ENCODE measurements around the gene GAB3.

Gene GAB3, protein sequence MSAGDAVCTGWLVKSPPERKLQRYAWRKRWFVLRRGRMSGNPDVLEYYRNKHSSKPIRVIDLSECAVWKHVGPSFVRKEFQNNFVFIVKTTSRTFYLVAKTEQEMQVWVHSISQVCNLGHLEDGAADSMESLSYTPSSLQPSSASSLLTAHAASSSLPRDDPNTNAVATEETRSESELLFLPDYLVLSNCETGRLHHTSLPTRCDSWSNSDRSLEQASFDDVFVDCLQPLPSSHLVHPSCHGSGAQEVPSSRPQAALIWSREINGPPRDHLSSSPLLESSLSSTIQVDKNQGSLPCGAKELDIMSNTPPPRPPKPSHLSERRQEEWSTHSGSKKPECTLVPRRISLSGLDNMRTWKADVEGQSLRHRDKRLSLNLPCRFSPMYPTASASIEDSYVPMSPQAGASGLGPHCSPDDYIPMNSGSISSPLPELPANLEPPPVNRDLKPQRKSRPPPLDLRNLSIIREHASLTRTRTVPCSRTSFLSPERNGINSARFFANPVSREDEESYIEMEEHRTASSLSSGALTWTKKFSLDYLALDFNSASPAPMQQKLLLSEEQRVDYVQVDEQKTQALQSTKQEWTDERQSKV

DNA sequence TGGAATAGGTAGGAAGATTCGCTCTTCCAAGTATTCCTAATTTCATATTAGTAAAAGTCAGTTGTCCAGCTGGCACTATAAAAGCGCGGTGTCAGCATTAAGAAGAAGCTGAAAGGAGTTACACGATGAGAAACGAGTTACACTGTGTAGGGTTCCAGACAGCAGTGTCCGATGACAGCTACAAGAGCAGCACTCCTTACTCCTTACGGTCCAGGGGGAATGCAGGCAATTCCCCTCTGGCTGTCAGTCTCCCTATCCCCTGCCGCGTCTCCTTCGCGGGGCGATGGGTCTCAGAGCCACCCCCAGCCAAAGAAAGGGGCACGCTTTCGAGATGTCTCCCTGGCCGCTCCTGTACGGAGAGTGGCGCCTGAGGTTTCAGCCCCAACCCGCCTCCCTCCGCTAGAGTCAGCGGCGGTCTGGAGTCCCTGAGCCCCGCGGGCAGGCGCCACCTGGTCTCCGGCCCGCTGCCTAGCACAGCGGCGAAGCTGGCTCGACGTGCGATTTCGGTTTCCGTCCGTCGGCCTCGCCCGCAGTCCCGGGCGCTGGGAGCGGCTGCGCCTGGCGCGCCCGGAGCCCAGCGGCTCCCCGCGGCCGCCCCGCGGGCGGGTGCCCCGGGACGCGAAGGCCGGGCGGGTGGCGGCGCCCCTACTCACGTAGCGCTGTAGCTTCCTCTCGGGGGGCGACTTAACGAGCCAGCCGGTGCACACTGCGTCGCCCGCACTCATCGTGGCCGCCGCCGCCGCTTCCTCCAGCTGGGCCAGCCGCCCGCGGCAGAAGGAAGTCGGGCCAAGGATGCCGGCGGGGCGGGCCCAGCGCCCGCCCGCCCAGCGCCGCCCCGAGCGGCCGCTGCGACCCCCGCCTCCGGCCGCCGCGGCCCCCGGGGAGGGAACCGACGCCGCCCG, at the start of gene GAB3:
Gene GAB3 (minus strand): TSS at position 777 of the 902 bp plus-strand sequence. CDS start 52 bp downstream, at position 725.
- DNase-seq, result no peak

DNA sequence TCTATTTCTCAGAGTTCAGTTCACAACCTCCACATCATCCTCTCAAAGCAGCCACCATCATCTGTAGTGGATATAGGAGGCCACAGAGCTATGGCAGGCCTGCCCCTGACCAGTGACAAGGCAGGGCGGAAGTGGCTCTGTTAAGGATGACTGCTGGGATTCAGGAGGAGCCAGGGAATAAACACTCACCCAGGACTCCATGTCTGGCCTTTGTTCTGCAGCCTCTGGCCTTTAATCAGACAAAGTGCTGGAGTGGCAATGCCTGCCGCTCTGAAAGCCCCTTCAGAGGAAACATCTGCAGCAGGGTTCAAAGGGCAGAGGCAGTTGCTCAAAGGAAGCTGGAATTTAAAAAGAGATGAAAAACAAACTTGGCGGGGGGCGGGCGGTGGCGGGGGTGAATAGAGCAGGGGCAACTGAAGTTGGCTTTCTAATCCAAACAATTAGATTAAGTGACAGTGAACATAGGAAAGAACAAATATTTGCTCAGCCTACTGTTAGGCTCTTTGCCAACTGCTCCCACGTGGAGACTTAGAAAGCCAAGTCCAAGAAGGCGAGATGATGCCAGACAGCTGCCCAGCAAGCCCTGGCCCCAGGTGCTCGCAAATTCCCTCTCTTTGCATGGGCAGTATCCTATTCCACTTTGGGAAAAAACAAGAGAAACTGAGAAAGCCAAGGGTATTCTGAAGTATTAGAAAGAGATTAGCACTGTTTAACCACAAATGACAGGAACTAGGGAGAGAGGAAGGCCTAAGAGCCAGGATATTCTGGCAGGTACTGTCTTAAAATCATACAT, 48.9 kb upstream of the GAB3 start:
- peak in 1 of 2 experiments; percentile 33 for DNase-seq

DNA sequence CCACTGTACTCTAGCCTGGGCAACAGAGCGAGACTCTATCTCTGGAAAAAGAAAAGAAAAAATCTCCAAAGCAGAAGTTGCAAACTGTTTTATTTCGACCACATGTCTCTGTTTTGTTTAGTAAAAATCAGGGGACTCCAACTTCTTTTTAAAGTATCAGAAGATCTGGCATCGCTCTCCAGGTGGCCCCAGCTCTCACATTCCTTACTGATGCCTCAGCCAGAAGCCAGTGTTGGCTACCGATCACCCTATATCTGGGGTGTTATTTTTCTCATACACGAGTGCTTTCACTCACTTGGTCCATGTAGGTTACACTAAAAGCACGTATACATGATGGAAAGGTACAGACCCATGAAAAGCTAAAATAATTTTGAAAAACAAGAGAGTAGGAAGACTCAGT, 46.1 kb upstream of the GAB3 start:
- DNase-seq, result no peak

DNA sequence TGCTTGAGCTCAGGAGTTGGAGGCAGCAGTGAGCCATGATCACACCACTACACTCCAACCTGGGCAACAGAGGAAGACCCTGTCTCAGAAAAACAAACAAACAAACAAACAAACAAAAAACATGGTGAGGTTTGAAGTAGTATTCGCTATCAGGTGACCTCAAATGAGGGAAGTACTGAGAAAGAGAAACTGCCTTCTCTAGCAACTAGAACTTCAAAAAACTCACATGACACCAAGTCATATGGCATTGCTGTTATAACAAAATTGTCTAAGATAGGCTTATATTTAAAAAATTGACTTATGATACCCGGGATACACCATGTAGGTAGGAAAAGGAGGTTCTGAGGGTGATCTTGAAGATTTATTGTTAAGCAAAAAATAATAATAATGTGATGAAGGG, 44.1 kb upstream of the GAB3 start:
- DNase-seq, result no peak

DNA sequence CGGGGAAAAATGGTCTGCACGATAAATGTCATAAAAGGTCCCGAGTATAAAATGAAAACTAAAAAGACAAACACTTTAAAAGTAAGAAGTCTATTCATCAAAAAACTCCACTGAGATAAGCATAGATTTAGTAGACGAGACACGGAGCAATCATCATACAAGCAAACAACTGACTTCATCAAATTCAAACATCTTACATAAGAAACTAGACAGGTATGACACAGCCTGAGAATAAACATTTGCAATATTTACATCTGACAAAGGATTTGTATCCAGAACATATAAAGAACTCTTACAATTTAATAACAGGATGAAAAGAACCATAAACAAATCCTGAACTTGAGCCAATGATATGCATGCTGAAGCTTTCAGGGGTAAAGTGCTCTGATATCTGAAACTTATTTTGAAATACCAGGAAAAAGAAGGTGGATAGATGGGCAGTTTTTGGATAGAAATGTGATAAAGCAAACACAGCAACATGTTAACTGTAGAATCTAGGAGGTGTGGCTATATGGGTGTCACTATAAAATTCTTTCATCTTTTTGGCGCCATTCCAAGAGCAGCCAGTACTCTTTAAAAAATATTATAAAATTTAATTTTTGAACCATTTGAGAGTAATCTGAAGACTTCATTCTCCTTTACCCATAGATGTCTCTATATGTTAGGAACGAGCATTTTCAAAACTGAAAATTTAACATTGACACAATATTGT, 42.4 kb upstream of the GAB3 start:
- DNase-seq, result no peak

DNA sequence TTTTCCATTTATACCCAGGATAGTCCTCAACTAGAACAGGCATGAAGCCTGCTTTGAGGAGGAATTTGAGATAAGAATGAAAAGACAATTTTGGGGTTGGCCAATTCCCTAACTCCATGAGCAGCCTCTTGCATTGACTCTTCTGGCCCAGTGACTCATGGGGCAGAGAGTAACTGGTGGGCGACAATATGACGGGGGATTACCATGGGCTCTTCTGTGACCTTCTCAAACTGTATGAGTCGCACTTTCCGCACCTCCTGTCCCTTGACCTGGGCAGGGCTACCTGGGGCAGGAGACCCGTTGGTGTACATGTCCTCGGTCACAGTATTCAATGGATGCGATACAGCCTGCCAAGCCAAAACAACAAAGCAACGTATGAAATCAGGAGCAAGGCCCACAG, 41.1 kb upstream of the GAB3 start:
- no peak for DNase-seq

DNA sequence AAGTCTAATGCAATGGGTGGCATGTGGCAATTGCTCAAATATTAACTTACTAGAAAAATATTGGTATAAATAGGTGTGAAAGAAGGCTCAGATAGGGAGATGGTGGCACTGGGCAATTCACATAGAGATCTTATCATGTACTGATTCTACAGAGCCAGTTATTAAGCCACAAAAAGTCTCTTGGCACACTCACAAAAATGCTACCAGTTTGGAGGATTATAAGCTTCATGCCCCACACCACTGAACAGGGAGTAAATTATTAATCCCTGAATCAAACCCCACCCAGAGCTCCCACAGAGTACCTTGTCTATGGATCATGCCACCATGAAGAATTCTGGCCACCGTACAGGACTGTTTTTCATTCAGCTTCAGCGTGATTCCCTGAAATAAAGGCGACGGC, 40.6 kb upstream of the GAB3 start:
- DNase-seq, result no peak

DNA sequence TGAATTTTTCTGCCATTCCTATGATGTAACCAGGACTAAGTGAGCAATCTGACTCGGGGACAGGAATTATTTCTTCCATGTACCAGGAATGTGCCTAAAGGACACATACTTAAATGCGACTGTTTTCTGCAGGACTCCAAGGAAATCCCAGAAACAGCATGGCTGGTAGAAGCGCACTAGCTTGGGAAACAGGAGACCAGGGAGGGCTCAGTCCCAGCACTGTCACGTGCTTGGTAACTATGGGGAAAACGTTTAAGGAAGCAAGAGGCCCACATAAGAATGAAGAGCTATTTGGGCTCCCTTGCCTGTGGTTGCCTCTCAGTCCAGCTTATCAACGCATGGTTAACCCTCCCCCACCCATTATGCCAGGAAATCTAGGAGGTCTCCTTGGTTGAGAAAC, 34.8 kb upstream of the GAB3 start:
- no peak for DNase-seq

DNA sequence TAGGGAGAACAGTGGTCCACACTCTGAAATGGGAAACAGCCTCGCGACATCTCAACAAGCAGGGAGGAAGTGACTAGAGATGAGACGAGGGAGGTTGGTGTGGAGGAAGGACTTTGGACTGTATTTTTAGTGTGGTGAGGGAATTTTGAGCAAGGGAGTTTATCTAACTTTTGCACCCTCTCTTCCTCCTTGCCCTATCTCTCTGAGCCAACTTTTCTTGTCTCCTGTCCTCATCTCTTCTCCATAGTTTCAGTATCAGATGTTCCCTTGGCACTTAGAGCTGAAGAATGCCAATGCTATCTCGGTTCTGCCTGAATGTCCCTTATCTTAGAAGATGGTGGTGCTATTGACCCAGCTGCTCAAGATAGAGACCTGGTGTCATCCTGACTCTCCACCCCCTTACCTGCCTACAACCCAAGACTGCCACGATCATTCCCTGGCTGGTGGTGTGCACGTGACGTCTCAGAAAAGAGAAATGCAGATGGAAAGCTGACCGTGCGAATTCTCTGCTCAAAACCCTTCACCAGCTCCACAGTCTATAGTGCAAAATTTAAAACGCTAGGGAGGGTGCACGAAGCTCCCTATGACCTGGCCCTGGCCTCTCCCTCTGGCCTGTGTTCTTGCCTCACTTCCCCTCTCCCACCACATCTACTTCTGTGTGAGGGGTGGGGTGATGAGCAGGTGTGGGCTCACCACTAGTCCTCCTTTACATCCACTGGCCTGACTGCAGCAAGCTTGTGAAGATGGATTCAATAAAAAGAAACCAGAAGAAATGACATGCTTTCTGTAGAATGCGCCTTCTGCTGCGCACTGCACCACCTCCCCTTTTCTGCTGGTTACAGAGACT, 33.5 kb upstream of the GAB3 start:
- DNase-seq, result no peak

DNA sequence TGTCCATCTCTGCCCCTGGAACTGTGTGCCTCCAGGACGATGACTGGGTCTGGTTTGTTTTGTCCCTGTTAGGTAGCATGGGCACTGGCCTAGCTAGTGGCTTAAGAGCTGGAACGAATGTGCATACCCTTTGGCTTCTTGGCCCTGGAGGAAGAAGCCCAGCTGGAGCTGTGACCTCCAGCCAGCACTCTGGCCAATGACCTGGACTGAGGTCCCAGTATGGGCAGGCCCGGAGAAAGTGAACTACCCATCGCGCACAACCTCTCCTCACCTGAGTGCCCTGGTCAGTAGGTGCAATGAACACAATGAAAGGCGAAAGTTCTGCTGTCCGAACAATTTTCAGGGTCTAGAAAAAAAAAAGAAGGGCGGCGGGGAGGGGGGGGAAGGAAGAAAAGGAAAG, 30.1 kb upstream of the GAB3 start:
- no peak for DNase-seq

DNA sequence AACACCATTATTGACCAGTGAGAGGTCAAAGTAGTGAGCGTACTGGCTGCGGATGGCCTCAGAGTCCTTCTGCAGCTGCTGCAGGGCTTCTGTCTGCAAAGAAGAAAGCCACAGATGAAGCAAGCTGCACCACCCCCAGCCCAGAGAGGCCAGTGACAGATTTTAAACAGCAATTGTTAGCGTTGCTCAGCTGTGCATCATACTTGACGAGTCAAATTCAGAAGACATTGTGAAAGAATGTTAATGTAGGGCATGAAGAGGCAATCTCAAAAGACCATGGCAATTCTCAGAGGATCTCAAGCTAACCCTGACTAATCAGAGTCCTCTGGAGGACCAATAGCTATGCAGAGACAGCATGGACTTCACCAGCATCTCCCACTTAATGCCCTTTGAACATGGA, 28.4 kb upstream of the GAB3 start:
- no peak for DNase-seq

DNA sequence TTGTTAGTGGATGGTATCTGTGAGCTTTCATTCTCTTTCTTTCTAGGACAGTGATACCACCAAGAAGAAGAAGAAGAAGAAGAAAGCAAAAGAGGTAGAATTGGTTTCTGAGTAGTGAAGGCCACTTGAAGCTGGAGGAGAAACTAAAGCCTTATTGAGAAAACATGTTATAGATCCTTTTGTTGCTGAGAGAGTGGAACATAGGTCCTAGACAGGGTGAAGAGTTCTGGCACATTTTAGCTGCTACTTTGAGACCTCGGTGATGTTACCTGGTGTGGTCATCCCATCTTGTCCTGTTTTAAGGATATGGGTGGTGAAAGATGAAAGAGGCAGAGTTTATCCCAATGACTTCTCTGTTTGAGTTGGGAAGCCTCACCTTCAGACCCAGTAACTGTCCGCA, 25.9 kb upstream of the GAB3 start:
- no peak for DNase-seq

DNA sequence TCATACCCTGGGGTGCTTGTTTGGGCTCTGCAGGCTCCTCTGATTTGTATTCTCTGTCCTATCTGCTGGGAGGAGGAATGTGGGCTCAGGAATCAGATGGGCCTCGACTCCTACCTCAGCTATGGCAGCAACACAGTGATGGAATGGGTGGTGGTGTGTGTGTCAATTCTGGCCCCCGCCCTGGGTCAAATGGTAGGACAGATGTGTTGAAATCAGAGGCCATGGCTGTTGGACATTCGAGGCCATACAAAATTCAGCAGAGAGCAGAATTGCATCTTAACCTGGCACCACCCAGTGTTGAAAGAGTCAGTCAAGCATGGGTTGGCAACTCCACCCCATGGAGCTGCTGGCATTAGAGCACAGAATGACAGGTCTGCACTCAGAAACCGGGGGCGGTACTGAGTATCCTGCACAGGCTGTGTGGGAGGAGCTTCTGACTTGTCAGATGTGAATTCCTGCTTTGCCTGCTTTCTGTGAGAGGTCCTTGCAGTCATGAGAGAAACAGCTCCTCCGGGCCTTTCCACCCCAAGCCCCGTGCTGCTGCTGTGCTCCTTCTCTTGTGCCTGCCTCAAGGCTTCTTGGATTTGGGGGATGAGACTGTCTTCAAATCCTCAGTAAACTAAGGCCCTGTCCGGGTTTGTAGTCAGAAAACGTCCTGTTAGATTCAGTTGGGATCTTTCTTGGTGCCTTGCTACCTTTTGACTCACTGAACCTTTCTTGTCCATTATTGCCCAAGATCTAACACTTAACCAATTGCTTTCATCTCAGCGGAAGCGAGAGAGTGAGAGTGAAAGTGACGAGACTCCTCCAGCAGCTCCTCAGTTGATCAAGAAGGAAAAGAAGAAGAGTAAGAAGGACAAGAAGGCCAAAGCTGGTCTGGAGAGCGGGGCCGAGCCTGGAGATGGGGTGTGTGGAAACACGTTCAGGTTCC, 24.8 kb upstream of the GAB3 start:
- no peak for DNase-seq

DNA sequence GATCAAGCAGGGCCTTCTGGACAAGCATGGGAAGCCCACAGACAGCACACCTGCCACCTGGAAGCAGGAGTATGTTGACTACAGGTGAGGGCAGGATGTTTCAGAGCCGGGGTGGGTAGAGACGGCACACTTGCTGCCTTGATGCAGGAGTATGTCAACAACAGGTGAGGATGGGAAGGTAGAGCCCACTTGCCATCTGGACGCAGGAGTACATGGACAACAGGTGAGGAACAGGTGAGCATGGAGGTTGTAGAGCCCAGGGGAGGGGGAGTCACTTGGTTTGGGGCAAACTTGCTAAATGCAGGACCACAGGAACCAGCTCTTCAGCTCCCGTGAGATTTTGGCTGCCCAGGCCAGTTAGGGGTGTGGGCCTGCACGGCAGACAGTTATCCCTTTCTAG, 23.7 kb upstream of the GAB3 start:
- DNase-seq, result no peak

DNA sequence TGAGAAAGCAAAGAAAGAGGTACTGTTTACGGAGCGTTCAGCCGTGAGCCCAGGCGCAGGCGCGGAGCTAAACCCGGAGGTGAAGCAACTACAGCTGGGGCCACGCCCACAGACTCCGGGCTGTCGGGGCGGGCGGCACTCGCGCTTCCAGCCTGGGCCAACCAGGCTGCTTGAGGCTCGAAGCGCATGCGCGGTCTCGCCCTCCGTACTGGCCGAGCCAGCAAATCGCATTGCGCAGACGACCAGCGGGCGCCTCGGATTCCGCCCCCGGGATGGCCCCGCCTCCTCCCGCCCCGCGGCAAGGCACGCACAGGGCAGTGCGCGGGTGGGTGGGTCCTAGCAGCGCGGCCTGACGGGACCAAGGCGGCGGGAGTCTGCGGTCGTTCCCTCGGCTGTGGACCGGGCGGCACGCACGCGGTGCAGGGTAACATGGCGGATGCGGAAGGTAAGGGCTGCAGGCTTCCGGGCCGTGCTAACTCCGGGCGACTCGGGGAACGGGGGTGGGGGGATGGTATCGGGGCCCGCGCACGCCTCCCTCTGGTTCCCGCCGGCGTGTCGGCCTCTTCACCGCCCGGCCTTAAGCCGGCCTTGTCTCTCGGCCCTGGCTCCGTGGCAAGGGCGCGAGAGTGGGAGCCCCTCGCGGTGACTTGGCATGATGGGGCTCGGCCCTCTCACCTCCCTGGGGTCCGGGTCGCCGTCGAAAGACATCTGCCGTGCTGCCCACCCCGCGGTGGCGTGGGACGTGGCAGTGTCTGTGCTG, 11.8 kb upstream of the GAB3 start, which contains the start of gene DKC1:
Gene DKC1 (plus strand): TSS at position 328 of the 760 bp plus-strand sequence. CDS start 102 bp downstream, at position 430.
- DNase-seq, result peak; percentile 88 to 97

DNA sequence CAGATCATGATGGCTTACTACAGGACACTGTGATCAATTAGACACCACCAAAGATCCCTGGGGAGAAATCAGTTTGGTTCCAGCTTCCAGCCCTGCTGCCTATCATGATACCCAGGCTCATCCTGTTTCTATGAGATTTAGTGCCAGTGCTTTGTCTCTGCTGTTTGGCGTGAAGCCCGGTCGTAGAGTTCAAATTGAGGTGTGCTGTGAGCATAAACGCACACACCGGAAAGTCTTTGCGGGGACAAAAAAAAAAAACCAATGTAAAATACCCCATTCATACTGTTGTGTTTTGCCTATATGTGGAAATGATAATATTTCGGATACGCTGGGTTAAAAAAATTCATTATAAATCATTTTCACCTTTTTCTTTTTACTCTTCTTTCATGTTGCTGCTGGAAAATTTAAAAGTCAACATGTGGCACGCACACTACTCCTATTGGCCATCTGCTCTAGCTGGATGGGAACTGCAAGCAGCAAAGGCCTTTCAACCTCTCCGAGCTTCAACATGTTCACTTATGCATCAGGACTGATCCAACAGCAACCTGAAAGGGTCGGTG, 11.2 kb upstream of the GAB3 start:
- no peak for DNase-seq

DNA sequence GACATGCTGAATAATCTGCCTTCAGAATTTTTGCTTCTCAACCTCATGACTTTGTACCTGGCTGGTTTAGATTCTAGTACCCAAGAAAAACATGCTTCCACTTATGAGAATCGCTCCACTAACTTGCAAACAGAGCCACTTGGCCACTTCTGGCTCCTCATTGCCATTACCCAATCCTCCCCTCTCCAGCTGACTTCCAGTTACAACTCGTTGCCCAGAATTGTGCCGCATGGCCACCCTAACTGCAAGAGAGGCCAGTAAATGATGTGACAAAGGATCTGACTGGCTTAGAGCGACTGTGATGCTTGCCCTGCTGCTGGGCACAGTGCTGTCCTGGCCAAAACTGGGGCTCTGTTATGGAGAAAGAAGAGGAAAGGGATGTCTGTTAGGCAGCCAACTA, 7.8 kb upstream of the GAB3 start:
- DNase-seq, result no peak

DNA sequence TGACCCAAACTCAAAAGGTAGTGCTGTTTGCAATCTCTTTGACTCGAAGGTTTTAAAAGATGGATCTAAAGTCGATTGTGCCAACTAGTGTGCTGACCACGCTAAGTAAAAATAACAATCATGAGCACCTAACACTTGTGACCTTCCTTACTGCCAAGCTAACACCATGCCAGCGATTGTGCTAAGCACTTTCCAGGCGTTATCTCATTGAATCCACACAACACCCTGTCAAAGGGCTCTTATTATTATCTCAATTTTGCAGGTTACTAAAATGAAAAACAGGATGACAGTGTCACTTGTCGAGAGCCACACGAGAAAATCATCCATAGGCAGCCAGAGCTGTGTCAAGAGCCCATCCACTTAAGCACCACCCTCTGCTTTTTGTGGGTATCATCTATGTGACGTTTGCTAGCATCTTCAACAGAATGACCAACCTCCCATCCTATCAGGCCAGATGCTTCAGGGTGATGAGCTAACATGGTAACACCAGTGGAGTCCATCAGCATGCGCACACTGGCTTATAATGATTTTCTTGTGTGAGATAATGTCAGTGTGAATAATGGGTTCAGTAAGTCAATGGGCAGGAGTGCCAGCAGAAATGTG, 893 bp upstream of the GAB3 start:
- no peak for DNase-seq
